ENCODE measurements around the gene HSFX3.

HSFX3 gene

DNA sequence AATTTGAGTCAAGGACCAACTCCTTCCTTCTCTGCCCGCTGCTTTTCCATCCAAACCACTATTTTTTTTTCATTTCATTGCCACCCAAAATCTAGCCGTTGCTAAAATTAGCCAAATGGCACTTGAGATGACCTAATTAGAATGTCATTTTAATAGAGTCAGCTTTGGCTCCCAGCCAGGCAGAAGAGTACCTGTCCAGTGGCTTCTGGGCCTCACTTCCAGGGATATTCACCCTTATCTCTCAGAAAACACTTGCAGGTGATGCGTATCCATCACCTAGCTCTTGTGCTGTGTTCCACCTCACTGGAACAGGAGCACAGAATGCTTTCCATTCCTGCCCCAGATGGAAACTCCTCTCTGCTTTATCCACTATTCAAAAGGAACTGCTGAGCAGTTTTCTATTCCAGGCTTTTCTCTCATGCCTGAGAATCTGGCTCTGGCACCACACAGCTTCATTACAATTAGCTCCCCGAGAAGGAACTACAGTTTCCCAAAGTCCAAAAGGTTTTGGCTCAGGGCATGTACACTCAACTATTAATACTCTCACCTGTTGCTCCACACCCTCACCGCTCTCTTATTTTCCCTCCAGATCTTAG lies 19.1 kb upstream of the HSFX3 start:
- TF ChIP-seq, protein P1, sequence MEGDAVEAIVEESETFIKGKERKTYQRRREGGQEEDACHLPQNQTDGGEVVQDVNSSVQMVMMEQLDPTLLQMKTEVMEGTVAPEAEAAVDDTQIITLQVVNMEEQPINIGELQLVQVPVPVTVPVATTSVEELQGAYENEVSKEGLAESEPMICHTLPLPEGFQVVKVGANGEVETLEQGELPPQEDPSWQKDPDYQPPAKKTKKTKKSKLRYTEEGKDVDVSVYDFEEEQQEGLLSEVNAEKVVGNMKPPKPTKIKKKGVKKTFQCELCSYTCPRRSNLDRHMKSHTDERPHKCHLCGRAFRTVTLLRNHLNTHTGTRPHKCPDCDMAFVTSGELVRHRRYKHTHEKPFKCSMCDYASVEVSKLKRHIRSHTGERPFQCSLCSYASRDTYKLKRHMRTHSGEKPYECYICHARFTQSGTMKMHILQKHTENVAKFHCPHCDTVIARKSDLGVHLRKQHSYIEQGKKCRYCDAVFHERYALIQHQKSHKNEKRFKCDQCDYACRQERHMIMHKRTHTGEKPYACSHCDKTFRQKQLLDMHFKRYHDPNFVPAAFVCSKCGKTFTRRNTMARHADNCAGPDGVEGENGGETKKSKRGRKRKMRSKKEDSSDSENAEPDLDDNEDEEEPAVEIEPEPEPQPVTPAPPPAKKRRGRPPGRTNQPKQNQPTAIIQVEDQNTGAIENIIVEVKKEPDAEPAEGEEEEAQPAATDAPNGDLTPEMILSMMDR (IDR thresholded peaks at IDR 0.05) = no peak

DNA sequence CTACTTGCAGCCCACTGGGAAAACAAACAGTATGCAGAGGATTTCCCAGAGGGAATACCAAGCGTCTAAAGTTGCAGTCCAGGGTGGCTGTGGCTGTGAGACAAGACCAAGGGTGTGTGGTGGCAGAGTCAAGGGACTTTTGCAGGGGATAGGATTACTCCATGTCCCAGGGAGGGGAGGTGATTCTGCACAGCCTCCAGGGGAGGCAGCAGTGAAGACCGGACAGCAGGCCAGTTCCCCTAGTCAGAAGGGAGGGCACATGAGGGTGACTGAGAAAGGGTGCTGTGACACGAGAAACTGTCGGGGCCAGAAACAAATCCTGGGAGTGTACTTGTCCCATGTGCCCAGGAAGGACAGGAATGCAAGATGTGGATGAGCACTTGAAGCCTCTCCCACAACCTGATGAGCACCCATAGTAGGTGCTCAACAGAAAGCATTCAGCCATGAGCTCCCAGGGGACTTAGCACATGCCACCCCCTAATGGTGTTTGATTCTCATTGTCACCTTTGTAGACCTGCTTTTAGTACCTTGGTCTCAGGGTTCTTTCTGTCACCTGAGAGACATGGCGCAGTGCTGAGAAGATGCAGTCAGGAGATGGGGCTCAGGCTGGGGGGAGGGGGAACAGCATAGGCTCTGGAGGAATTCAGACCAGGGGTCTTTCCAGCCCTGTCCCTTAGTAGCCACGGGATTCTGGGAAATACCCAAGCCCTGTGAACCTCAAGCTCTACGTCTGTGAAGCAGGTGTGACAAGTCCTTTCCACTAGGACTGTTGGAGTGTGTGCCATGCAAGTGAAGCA lies 18.1 kb upstream of the HSFX3 start:
- TF ChIP-seq, protein P1 (IDR thresholded peaks at IDR 0.05) = no peak

DNA sequence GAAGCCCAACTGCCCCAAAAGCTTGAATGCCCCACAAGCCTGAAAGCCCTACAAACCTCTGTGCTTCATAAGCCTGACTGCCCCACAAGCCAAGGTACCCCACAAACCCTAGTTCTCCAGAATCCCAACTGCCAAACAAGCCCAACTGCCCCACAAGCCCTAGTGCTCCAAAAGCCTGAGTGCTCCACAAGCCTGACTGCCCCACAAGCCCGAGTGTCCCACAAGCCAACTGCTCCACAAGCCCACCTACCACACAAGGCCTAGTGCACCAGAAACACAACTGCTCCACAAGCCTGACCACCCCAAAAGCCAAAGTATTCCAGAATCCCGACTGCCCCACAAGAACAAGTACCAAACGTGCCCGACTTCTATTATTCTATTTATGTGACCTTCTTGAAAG lies 13.6 kb upstream of the HSFX3 start:
- TF ChIP-seq, protein P1 (IDR thresholded peaks at IDR 0.05) = no peak

DNA sequence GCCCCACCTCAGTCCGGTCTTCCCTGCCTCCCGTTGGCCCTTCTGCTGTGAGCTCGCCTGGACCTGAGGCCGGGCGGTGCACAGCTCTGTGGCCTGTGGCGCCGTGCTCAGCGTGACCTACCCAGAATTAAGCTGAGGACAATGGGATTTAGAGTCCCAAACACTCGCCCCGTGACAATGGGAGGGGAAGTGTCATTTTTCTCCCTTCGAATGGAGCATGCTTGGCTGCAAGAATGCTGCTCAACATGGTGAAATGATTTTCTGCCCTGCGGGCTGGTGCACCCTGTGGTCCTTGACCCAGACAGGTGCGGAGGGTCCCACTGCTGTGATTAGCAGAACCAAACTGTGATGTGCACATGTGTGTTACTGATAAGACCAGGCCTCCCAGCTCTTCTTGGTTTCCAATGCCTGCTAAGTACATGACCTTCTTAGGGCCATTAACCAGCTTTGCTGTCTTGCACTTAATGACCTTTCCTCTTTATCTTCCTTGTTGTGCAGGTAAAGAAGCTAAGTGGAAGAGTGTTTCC lies 8.1 kb downstream of the HSFX3 start:
- TF ChIP-seq, protein P1 (IDR thresholded peaks at IDR 0.05) = no peak

DNA sequence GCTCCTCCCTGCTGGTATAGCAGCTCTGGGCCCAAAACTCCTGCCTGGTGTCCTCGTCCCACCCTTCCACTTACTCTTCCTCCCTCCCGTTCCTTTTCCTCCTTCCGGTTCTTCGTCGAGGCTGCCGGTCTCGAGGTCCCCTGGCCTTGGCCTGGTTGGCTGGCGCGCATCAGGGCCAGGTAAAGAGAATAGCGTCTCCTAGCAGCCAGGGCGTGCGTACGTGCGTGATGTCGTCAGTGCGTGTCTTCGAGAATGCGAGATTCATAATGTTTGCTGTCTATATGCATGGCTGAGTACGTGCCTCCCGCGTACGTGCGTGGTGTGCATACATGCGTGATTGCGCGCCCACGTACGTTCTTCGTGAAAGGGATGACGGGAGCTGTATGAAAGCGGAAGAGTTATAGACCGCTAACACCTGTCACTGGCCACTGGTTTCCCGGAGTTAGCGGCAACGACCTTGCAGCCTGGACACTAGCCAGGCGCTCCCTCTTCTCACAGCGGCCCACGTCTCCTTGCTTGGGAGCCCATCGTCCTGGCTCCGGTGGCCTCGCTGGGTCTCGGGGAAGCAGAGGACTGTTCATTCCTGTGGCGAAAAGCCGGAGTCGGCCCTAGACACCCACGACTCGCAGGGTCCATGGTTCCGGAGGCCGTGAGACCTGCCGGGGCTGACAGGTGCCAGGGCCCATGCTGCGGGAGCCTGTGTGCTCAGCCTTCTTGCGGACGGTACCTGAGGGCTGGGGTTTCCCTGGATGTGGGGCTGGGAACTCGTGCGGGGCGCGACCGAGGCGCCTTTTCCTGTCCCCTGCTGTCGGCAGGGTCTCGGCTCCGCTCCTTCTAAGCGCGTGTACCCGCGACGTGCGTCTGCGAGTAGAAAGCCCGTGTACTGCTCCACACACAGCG lies 8.9 kb downstream of the HSFX3 start, which contains the start of gene EOLA1:
Gene EOLA1, plus strand, starts transcription at position 392 of the 900 bp plus-strand sequence. CDS start 4,619 bp downstream, outside the sequence.
- TF ChIP-seq, protein P1 (IDR thresholded peaks at IDR 0.05) = no peak

DNA sequence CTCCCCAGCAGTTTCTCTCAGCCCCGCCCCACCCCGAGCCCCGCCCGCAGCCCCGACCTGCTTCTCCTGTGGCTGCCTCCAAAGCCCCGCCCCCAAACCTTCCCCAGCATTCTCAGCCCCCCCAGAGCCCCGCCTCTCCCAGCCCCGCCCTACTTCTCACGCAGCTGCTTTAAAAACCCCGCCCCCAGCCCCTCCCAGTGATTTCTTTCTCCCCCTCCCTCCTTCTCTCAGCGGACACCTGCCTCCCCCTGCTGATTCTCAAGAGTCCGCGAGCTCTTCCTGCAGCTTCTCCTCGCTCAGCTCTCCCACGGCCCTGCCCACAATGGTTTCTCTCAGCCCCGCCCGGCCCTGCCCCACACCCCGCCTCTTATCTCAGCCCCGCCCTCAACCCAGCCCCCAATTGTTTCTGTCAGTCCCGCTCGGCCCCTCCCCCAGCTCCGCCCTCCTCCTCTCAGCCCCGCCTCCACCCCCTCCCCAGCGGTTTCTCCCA lies 9.5 kb downstream of the HSFX3 start:
- TF ChIP-seq, protein P1 (IDR thresholded peaks at IDR 0.05) = no peak

Data from LNCAP (cell line).